ENCODE data around the gene MRPL40. TPM values are rescaled to one million over a fixed set of nuclear protein-coding genes. Genes with fewer than 3 reads are reported as not detected.

Gene MRPL40
- total and polyA plus RNA-seq, 2 of the 13 experiments (the other 11 are each of a cell fraction or from before 2014, with no cell fraction given), result 42.7 to 79.7 TPM

GRCh38 chr22:19385221-19385906 lies 47.0 kb upstream of the MRPL40 start:
- H3K4me1 ChIP-seq (ENCODE audit: insufficient read depth, low read length), result no peaks in the 10 kb centered on the region
- POLR2A ChIA-PET, result no interaction called here
- 97% methylated on average over 12 of the region's 14 CpGs for WGBS (ENCODE audit: low lambda C conversion rate)
- no TSS peak for BruUV-seq (replicated peaks)
- H3K36me3 ChIP-seq (replicated peaks in 1 of 2; ENCODE audit: control insufficient read depth in 1 of 2, insufficient read depth in 2 of 2, low read length in 2 of 2), result peaks cover 38 to 93% of the 10 kb centered on the region in 2 experiments
- no peaks in the 10 kb centered on the region for H3K27me3 ChIP-seq (ENCODE audit: control insufficient read depth in 1 of 2, insufficient read depth in 2 of 2, low read length in 2 of 2)
- DNase-seq (ENCODE audit: low spot score) (no peak), ATAC-seq (no peak), FAIRE-seq (no peak)
- no peak overlapping the region for H3K4me3 ChIP-seq (replicated peaks in 1 of 3; ENCODE audit: insufficient read depth in 1 of 3, low read depth in 2 of 3, low read length in 3 of 3)
- no peak overlapping the region for H2AFZ ChIP-seq (ENCODE audit: low read length)
- no peak overlapping the region for H3K4me2 ChIP-seq (ENCODE audit: low read depth, low read length)
- intact Hi-C loops (cut with micrococcal nuclease; ENCODE audit: unreplicated experiment) (no loop called here), in situ Hi-C loops (cut with HindIII; ENCODE audit: extremely low pct_ligation_motif_present, low pct_unique_long_range_greater_than_20kb) (no loop called here)
- TF ChIP-seq ZNF687 (CRISPR knock-in tag; IDR thresholded peaks at IDR 0.05) (no peak), AGO2 (optimal IDR thresholded peaks at IDR 0.05; ENCODE audit: low read depth, low read length) (peak; percentile 36)
- CTCF ChIA-PET (ENCODE audit: low intra/inter-chr PET ratio, low total read pairs), result no interaction called here
- H4K20me1 ChIP-seq (ENCODE audit: insufficient read depth, low read length), result no peaks in the 10 kb centered on the region
- H3K79me2 ChIP-seq (ENCODE audit: insufficient read depth, low read length), result no peaks in the 10 kb centered on the region
- no peaks in the 10 kb centered on the region for H3K9me3 ChIP-seq (ENCODE audit: low read length)
- H3K27ac ChIP-seq (ENCODE audit: extremely low read length, insufficient read depth, low read length), result no peak overlapping the region
- no peak overlapping the region for H3K9ac ChIP-seq (ENCODE audit: insufficient read depth, low read depth, low read length)

DNA sequence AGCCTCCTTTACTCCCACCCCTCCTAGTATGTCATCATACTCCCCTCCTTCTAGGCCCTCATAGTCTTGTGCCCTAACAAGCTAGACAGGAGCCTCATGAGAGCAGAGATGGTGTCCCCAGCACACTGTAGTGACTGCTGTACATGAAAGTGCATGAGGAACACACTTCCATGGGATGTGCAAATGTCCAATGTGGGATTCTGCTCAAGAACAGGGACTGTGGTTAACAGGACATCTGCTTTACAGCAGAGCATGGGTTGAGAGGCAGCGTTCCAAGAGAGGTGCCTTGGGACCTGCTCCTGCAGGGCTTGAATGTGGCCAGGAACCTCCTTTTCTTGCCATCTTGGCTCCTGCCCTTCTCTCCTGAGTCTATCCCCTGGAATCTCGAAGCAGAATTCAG lies 46.1 kb upstream of the MRPL40 start:
- WGBS (ENCODE audit: low lambda C conversion rate), result 100% methylated on average over 2 of the region's 2 CpGs
- Histone ChIP-seq H3K9ac (ENCODE audit: insufficient read depth, low read depth, low read length) (no peak overlapping the region), H3K36me3 (replicated peaks in 1 of 2; ENCODE audit: control insufficient read depth in 1 of 2, insufficient read depth in 2 of 2, low read length in 2 of 2) (peaks cover 38 to 95% of the 10 kb centered on the region in 2 experiments), H3K4me1 (ENCODE audit: insufficient read depth, low read length) (no peaks in the 10 kb centered on the region), H3K27ac (ENCODE audit: extremely low read length, insufficient read depth, low read length) (no peak overlapping the region), H3K79me2 (ENCODE audit: insufficient read depth, low read length) (no peaks in the 10 kb centered on the region), H3K9me3 (ENCODE audit: low read length) (no peaks in the 10 kb centered on the region), H3K4me2 (ENCODE audit: low read depth, low read length) (no peak overlapping the region), H2AFZ (ENCODE audit: low read length) (no peak overlapping the region), H3K27me3 (ENCODE audit: control insufficient read depth in 1 of 2, insufficient read depth in 2 of 2, low read length in 2 of 2) (no peaks in the 10 kb centered on the region), H3K4me3 (replicated peaks in 1 of 3; ENCODE audit: insufficient read depth in 1 of 3, low read depth in 2 of 3, low read length in 3 of 3) (no peak overlapping the region), H4K20me1 (ENCODE audit: insufficient read depth, low read length) (no peaks in the 10 kb centered on the region)
- FAIRE-seq, result no peak
- intact Hi-C loops (cut with micrococcal nuclease; ENCODE audit: unreplicated experiment) (no loop called here), in situ Hi-C loops (cut with HindIII; ENCODE audit: extremely low pct_ligation_motif_present, low pct_unique_long_range_greater_than_20kb) (no loop called here)
- TF ChIP-seq KDM5A (IDR thresholded peaks at IDR 0.05; ENCODE audit: borderline replicate concordance, low read length) (no peak), RBM22 (optimal IDR thresholded peaks at IDR 0.05; ENCODE audit: low read length) (peak; percentile 69), SP140L (CRISPR knock-in tag; IDR thresholded peaks at IDR 0.05; ENCODE audit: borderline replicate concordance) (no peak)
- CTCF ChIA-PET (ENCODE audit: low intra/inter-chr PET ratio, low total read pairs), result no interaction called here
- DNase-seq (ENCODE audit: low spot score), result no peak
- no TSS peak for BruUV-seq (replicated peaks)
- POLR2A ChIA-PET, result no interaction called here
- no peak for ATAC-seq
